Endothelial cell of hepatic sinusoid (primary cell): ENCODE measurements around the gene LDB3.

Experiments used
- in situ Hi-C: cut with HindIII; loops from 2 replicates; pipeline ENCODE4 v1.10.0; 2017; ENCODE audit warnings: low sequenced_read_pairs

LDB3 gene

DNA sequence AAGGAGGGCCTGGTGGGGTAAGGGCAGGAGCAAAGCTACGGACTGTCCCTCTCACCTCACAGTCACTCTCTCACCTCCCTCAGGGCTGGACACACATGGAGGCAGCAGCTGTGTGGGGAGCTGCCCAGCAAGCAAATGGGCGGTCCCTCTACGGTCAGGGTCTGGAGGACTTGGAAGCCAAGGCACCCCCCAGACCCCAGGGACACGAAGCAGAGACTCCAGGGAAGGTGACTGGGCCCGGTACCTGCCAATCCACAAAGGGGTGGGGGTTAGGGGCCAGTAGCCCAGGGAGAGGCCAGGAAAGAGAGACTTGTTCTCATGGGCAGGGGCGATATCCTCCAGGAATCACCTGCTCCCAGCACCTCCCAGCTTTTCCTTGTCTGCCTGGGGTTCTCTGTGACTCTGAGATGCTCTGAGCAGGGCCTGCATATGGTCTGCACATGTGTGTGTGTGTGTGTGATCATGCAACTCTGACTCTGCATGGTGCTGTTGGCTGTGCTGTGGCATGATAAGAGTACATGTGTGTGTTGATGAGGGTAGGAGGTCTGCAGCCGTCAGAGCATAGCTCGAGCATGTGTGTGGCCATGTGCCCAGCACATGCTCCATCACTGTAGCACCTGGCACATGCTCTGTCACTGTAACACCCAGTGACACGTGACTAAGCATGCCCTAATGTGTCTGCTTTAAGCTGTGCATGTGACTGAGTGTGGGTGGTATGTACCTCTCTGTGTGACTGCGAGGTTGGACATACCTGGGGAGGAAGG is 4.6 kb upstream of the LDB3 start:
- in situ Hi-C loops: no loop called here

DNA sequence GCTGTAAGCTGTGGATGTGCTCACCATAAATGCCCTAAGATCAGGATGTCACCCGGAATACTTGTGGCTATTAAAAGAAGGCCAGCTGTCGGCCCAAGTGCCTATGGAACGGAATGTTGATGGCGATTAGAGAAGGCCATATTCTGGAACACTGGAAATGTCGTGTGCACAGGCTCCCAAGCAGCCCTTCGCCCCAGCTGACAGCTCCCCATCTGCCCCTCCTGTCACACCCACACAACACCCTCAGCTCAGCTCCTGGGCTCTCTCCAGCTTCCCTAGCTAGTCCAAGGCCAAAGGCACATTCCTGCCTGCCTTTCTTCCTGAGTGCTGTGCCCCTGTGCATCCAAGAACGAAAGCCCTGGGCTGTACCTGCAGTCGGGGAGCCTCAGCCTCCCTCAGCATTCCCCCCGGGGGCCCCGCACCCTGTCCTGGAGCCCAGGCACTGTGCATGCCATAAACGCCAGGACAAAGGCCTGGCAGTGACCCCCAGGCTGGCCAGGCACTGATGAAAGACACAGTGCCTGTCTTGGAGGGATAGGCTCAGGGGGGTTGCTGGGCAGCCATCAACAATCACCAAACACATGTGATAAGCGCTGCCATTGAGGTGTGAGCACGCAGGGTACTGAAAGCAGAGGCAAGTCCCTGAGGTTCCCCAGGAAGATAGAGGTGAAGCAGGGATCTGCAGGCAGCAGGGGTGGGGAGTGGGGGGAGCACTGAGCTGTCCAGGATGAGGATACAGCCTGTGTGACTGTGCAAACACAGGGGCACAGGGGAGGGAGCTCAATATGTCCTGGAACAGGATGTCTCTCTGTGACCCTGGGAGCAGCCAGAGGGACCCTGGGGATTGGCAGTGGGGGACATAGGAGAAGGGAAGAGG is 3.7 kb upstream of the LDB3 start:
- in situ Hi-C loops: no loop called here

DNA sequence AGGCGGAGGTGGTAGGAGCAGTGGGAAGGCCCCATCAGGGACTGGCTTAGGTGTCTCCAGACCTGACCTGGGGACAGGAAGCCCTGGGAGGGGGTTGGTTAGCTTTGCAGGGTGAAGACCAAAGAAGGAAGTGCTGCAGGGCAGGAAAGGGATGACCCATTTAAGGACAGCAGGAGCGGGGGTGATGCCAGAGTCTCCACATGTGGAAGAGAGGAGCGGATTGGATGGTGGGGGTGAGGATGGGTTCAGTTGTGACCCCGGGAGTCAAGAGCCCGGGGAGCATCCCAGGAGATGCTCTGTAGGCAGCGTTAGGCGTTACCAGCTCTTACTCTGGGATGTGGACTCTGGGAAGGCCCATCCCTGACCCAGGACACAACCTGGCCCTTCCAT is 3.1 kb upstream of the LDB3 start:
- in situ Hi-C loops: no loop called here

DNA sequence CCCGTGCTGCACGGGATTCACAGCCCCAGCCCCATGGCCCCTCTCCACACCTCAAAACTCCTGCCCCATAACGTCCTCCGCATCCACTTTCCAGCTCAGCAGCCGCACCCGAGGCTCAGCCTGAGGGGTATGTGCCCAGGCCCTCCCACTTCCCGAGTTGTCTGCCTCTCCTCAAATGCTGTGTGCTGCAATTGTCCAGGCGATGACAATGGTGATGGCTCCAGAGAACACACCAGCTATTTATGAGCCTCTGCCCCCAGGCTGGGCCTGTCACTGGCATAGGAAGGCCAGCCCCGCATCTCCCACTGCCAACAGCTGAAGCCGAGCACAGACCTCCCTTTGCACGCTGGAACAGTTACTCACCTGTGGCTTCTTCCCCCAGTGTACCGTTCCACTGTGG is 2.4 kb upstream of the LDB3 start:
- in situ Hi-C loops: no loop called here

DNA sequence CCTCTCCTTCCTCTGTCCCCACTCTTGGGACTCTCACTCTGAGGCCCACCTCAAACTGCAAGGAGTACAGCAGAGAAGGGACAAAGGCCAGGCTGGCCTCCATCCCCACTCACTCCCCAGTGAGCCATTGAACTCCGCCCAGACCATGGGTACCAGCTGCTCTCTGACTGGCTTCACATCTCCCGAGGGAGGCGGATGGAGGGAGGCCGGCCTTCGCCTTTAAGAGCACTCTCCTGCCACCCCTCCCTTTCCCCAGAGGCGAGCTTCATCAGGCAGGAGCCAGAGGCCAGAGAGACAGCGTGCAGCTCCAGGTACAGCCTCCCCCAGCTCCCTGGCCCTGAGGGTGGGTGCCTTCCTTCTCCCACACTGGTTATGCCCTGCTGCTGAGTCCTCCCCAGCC is 1.8 kb upstream of the LDB3 start:
- in situ Hi-C loops: no loop called here

DNA sequence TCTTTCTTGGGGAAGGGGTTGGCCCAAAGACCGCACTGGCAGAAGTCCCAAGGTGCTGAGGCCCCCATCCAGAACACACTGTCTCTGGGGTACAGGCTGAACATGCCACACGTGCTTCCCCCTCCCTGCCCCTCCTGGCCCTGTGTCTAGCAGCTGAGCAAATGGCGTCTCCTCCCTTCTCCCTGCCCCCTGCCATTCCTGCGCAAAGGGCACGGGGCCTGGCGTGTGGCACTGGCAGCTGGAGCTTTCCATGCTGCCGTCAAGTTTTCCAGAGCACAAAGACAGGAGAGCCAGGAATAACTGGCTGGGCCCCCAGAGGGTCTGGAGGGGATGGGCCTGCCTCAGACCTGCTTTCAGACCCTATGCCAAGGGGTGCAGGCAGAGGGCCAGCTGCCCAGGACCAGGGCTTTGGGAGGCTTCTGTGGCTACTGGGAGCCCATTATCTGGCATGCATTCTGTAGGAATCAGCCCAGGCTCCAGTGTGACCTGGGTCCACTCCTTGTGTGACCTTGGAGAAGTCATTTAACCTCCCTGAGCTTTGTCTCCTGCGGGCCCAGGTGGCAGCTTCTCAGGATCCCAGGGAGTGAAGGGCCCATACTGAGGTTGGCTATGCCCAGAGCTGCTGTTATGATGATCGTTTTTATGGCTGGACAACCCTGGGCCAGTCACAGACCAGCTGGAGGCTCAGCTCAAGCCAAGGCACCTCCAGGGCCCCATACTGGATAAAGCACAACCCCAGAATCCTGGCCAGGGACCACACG is 710 bp upstream of the LDB3 start:
- in situ Hi-C loops: no loop called here

DNA sequence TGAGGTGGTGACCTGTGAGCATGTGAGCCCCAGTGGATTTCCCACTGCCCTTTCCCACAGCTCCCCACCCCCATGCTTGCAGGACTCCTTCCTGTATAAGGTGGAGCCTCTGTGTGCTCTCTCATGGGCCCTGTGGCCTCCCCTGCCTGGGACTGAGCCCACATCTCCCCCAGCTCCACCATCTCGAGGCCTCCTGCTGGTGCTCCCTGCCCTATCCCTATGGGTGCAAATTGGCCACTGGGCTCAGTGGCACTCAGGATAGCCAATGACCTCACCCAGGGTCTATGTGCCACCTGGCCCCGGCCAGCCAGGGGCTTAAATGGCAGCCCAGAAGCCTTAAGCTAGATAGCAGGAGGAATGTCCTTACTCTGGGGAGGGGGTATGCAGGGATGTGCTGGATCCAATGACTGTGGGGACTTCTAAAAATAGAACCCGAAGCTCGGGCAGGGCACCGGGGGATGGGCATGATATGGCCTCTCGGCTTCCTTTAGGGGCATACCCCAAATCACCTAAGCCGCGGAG is 2.0 kb downstream of the LDB3 start:
- in situ Hi-C loops: no loop called here

DNA sequence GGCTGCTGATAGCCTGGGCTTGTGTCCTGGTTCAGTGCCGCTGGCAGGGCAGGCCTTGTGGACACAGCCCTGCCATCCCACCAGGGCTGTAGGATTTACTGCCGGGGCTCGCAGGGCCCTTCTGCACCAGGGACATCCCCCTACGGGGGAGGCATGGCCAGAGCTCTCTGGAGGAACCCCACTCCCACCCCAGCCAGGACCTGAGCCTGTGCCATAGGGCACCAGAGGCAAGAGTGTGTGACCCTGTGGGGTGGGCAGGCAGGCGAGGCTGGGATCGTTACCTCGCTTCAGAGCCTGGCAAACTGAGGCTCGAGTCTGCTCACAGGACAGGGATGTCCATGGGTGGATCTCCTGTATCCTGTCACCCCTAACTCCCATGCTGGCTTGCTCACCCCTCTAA is 2.6 kb downstream of the LDB3 start:
- in situ Hi-C loops: no loop called here

DNA sequence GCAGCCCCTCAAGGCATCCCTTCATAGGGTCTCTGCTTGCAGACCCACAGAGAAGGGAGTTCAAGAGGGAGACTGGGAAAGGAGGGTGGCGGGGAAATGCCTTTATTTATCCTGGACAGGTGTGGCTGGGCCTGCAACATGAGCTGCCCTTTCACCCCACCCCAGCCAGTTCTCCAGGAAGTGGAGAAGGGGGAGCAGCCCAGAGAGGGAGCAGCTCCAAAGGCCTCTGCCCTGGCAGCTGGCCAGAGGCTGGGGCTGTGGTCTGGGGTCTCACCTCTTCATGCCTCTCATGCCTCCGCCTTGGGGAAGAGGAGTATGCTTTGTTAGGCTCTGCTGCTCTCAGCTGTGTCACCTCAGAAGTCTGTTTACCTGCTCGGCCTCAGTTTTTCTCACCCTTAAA is 3.1 kb downstream of the LDB3 start:
- in situ Hi-C loops: no loop called here

DNA sequence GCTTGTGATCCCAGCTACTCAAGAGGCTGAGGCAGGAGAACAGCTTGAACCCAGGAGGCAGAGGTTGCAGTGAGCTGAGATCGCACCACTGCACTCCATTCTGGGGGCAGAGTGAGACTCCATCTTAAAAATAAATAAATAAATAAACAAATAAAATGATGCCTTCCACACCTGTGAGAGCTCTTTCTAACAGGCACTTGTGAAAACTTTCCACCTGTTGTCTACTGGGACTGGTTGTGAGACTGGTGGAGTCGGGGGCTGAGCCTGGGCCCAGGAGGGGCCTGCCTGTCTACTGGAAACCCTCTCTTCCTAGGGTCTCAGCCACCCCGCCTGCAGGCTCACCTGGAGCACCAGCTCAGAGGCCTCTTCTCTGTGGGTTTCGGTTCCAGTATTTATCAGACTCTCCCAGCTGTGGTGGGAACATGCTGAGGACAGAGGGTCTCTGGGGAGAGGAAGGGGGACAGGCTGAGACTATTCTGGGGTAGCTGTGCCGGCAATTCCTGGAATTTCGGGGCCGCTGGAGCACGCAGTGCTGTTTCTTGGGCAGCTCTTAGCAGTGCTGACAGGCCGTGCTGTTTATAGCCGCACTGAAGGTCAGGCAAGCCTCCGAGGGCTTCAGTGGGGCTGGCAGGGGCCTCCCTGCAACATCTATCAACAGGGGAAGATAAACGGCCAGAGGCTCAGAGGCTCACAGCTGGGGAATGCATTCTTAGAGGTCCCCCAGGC is 3.8 kb downstream of the LDB3 start:
- in situ Hi-C loops: no loop called here

DNA sequence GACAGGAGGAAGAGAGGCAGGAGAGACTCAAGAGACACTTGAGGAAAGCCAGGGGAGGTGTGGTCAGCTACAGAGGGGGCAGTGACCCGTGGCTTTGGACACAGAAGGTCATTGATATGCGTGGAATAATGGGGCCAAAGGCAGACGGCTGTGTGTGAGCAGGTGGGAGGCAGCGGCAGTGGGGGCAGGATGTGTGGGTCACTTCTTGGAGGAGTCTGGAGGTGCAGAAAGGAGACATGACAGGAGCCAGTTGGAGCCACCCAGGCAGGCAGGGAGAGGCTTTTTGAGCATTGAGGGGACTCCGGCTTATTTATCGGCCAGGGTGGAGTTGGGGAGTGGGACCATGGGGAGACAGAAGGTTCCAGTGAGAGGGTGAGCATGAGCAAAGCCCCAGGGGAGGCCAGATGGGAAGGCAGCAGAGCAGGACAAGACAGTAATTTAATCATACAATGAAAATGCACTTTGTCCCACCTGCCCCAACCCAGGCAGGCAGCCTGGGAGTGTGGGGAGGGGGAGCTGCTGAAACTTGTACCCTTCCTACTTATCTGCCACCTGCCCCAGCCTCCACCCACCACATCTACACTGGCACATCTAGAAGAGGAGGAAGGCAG is 5.0 kb downstream of the LDB3 start:
- in situ Hi-C loops: no loop called here

DNA sequence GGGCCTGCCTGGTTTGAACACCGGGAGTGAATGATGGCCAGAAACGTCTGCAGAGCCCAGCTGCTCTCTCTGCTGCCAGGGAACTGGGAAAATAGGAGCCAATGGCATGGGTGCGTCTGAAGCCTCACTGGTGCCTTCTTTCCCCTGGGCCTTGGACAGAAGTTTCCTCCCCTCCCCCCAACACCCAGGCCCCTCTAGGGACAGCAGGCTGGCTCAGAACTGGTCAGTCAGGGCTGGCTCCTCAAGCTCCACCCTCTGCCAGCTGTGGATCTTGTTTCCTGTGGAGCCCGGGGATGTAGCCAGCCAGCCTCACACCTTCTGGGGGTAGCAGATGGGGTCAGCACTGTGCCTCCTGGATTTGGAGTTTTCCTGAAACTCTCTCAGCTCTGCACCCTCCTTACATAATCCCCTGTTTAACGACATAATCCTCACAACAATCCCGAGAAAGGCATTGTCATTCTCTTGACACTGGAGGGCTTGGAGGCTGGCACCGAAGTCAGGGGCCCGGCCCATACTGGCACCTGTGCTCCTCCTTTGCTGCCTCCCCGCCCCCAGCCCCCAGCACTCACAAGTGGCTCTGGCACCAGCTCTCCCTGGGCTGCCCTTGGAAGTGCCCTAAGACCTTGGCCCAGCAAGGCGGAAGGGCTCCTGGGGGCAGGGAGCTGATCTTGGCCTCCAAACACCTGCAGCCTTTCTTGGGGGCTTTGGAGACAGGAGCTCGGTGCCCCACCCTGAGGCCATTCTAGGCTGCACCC is 5.7 kb downstream of the LDB3 start:
- in situ Hi-C loops: no loop called here

DNA sequence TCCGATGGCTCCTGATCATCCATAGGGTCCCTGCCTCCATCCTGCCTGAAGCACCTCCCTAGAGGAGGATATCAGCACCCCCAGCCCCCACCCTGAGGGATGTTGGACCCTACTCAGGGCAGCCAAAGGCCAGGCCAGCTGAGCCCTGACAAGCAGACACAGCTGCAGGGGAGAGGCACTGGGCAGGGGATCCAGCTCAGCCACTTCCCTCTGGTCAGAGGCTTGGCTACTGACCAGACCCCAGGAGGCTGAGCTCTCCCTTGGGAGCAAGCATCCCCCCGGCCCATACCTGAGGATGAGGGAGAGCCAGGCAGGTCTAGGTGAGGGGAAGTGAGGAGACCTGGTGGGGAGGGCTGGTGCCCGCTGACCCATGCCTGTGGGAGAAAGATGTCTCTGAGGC is 6.6 kb downstream of the LDB3 start:
- in situ Hi-C loops: no loop called here

DNA sequence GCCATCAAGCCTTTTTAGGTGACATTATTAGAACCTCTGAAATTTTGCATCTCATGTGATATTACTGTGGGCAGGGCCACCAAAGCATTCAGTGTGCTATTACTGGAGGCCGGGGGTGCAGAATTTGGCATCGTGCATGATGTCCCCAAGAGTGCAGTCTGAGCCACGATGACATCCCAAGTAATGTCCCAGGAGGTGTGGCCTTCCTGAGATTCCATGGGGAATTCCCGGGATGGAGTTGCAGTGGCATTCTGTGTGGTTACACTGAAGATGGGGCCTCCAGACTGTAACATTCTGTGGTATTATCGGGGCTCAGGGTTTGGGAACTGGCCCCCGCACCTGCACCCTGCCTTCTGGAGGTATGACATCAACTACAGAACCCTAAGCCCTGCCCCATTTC is 9.1 kb downstream of the LDB3 start:
- in situ Hi-C loops: no loop called here

DNA sequence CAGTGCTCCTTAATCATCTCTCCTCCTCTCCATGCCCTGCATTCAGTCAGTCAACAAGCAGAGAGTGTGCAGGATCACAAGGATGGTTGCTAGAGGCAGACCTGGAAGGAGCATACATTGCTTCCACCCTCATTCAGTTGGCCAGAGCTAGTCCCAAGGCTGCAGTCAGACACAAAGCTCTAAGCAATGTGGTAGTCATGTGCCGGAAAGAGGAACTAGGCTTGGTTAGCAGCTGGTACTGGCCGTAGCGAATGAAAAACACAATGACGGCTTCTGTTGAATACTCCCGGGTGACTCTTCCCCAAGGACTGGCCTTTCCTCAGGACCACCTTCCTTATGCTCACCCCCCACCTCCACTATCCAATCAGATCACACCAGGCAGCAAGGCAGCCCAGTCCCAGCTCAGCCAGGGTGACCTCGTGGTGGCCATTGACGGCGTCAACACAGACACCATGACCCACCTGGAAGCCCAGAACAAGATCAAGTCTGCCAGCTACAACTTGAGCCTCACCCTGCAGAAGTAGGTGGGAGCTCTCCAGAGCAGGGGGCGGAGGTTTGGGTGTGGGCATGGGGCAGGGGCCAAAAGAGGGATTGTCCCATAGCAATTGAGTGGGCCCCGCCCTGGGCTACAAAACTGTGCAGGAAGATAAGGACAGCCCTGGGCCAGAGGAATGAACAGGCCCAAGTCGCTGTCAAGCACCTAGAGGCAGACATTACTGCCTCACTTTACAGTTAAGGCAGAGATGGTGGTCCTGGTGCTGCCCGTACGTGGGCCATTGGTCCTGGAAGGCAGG is 10.9 kb downstream of the LDB3 start:
- in situ Hi-C loops: no loop called here

DNA sequence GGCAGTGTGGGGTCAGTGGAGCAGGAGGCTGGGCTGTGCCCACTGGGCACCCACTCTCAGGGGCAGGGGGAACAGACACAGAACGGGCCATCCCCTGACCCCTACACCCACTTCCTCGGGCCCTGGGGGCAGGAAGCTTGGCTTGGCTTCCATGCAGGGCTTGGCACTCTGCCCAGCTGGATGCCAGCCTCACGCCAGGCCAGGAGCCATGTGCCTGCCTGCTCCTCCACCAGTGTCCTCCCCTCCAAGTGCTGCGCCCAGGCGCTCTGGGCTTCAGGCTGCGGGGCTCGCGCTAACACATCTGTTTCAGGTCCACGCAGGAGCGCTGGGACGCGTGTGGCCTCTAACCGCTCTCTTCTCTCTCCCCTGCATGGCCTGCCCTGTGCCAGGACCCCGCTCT is 12.7 kb downstream of the LDB3 start:
- in situ Hi-C loops: no loop called here

DNA sequence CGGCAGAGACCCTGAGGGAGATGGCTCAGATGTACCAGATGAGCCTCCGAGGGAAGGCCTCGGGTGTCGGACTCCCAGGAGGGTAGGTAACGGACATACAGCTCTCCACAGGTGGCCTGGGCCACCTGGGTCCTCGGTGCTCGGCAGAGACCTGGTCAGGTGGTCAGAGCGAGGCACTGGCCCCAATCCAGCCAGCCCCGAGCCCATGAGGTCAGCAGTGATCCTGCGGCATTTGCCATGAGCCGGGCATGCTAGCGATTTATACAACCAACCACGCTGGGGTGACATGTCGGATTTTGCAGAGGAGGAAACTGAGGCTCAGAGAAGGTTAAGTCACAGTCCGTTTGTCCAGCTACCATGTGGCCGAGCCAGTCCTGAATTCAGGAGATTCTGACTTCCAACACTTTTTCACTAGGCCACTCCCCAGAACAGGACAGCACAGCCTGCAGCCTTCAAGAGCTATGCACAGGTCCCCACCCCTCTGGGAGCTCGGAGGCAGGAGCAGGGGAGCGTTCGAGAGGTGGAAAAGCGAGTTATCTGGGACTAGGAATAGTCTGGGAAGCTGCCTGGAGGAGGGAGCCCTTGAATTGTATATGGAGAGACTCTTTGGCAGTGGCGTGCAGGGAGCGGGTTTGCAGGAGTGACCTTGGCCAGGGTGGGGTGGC is 13.5 kb downstream of the LDB3 start:
- in situ Hi-C loops: no loop called here

DNA sequence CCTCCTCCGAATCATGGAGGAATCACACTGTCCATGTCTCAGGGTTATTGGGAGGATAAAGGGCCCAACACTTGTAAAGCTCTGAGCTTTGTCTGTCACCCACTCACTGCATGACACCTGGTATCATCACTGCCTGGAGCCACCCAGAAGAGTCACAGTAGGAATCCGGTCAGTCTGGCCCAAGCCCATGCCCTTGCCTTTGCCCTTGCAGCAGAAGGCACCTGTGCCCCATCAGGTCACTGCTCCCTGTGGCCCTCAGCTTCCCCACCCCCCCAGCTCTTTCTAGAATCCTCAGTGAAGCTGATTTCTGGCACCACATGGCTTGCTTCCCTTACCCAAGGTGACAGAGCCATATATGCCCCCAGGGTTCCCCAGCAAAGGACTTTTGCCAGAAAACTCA is 14.4 kb downstream of the LDB3 start:
- in situ Hi-C loops: no loop called here
